ENCODE data around the gene SRP68.

Gene SRP68

GRCh38 chr17:76072148-76072858 is at the start of gene SRP68:
TSS of gene SRP68 (minus strand) at chr17:76072517. CDS start at chr17:76072491, 26 bp downstream.
- no peak for FAIRE-seq

GRCh38 chr17:76121932-76122430 is 49.7 kb upstream of the SRP68 start:
- no peak for FAIRE-seq
- no peak for DNase-seq (ENCODE audit: low spot score)

More at GRCh38 chr17:76072148-76072858, at the start of gene SRP68:
- peak; percentile 82 for DNase-seq (ENCODE audit: low spot score)

- DNase-seq (ENCODE audit: low spot score) (no peak), FAIRE-seq (no peak)
These were observed 48.3 kb upstream of the SRP68 start for GRCh38 chr17:76120658-76121008.

- FAIRE-seq = no peak
These were observed 47.4 kb upstream of the SRP68 start for GRCh38 chr17:76119409-76120371.

GRCh38 chr17:76115138-76115754 is 42.9 kb upstream of the SRP68 start:
- FAIRE-seq (no peak), DNase-seq (ENCODE audit: low spot score) (no peak)

More at GRCh38 chr17:76119409-76120371, 47.4 kb upstream of the SRP68 start:
- DNase-seq (ENCODE audit: low spot score) = no peak

GRCh38 chr17:76111956-76112355 is 39.6 kb upstream of the SRP68 start:
- no peak for FAIRE-seq

GRCh38 chr17:76107509-76107908 is 35.2 kb upstream of the SRP68 start:
- DNase-seq (ENCODE audit: low spot score) (no peak), FAIRE-seq (no peak)

More at GRCh38 chr17:76111956-76112355, 39.6 kb upstream of the SRP68 start:
- DNase-seq (ENCODE audit: low spot score) = no peak

- no peak for DNase-seq (ENCODE audit: low spot score)
- no peak for FAIRE-seq
These were observed 34.4 kb upstream of the SRP68 start for GRCh38 chr17:76106703-76107102.

- DNase-seq (ENCODE audit: low spot score) (no peak), FAIRE-seq (no peak)
These were observed 32.5 kb upstream of the SRP68 start for GRCh38 chr17:76104896-76105231.

- no peak for DNase-seq (ENCODE audit: low spot score)
- FAIRE-seq = no peak
These were observed 32.0 kb upstream of the SRP68 start for GRCh38 chr17:76104140-76104895.

- FAIRE-seq = no peak
- DNase-seq (ENCODE audit: low spot score) = peak; percentile 84
These were observed 31.2 kb upstream of the SRP68 start, which contains the start of gene EXOC7 for GRCh38 chr17:76103274-76104139. TSS of gene EXOC7 (minus strand) at chr17:76103787. CDS start at chr17:76103692, 95 bp downstream.

- FAIRE-seq = no peak
- DNase-seq (ENCODE audit: low spot score) = no peak
These were observed 30.6 kb upstream of the SRP68 start for GRCh38 chr17:76102944-76103273.

GRCh38 chr17:76097716-76098295 is 25.5 kb upstream of the SRP68 start:
- no peak for DNase-seq (ENCODE audit: low spot score)
- FAIRE-seq = no peak

GRCh38 chr17:76095943-76096342 is 23.6 kb upstream of the SRP68 start:
- DNase-seq (ENCODE audit: low spot score) = no peak
- FAIRE-seq = no peak

- no peak for DNase-seq (ENCODE audit: low spot score)
These were observed 21.7 kb upstream of the SRP68 start for GRCh38 chr17:76094046-76094445.

GRCh38 chr17:76092526-76093413 is 20.5 kb upstream of the SRP68 start:
- FAIRE-seq = no peak
- DNase-seq (ENCODE audit: low spot score) = no peak

More at GRCh38 chr17:76094046-76094445, 21.7 kb upstream of the SRP68 start:
- no peak for FAIRE-seq

GRCh38 chr17:76091526-76092286 is 19.4 kb upstream of the SRP68 start:
- FAIRE-seq = no peak
- DNase-seq (ENCODE audit: low spot score) = no peak
